ENCODE results near the gene APBB1IP. TPM values are rescaled to one million over a fixed set of nuclear protein-coding genes. Genes with fewer than 3 reads are reported as not detected.

Gene APBB1IP
- total RNA-seq, 1 experiment from 2014 or later: not detected

DNA sequence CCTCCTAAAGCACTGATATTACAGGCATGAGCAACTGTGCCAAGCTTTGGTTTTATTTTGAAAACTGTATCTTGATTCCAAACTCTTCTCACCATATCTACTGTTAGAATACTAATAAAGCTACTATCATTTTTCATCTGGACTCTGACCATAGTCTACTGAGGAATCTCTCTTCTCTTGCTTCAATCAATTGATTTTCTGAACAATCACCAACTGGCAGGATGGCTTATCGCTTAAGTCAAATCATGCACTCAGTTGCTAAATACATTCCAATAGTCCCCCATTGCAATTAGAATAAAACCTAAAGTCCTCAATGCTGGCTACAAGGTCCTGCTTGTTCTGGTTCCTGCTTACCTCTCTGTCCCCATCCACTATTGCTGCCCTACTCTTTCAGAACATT is 2.3 kb upstream of the APBB1IP start:
- H3K79me2 ChIP-seq (ENCODE audit: low read length): no peaks in the 10 kb centered on the region
- H3K27ac ChIP-seq (ENCODE audit: low read length): no peak overlapping the region
- no TSS peak for BruUV-seq (replicated peaks)
- H3K9ac ChIP-seq (ENCODE audit: low read length): no peak overlapping the region
- no peak overlapping the region for H3K4me3 ChIP-seq (ENCODE audit: low read length)
- no peaks in the 10 kb centered on the region for H3K36me3 ChIP-seq (ENCODE audit: low read depth, low read length)
- CTCF ChIA-PET: no interaction called here
- no peak overlapping the region for H2AFZ ChIP-seq (ENCODE audit: low read length)
- H3K27me3 ChIP-seq (ENCODE audit: low read length): peaks cover 27% of the 10 kb centered on the region
- no peak for ATAC-seq
- intact Hi-C loops (cut with micrococcal nuclease): no loop called here
- no peaks in the 10 kb centered on the region for H3F3A ChIP-seq (ENCODE audit: low read length, unreplicated experiment)
- no peaks in the 10 kb centered on the region for H4K20me1 ChIP-seq (ENCODE audit: low read length)
- no peaks in the 10 kb centered on the region for H3K9me2 ChIP-seq (replicated peaks; ENCODE audit: low read length)
- H3K4me1 ChIP-seq (ENCODE audit: insufficient read depth, low read length): no peaks in the 10 kb centered on the region
- TF ChIP-seq, protein P1, sequence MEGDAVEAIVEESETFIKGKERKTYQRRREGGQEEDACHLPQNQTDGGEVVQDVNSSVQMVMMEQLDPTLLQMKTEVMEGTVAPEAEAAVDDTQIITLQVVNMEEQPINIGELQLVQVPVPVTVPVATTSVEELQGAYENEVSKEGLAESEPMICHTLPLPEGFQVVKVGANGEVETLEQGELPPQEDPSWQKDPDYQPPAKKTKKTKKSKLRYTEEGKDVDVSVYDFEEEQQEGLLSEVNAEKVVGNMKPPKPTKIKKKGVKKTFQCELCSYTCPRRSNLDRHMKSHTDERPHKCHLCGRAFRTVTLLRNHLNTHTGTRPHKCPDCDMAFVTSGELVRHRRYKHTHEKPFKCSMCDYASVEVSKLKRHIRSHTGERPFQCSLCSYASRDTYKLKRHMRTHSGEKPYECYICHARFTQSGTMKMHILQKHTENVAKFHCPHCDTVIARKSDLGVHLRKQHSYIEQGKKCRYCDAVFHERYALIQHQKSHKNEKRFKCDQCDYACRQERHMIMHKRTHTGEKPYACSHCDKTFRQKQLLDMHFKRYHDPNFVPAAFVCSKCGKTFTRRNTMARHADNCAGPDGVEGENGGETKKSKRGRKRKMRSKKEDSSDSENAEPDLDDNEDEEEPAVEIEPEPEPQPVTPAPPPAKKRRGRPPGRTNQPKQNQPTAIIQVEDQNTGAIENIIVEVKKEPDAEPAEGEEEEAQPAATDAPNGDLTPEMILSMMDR (conservative IDR thresholded peaks at IDR 0.05; ENCODE audit: low read depth, low read length): no peak
- no peaks in the 10 kb centered on the region for H3K9me3 ChIP-seq (ENCODE audit: low read length)
- POLR2A ChIA-PET (ENCODE audit: unreplicated experiment): no interaction called here
- H3K4me2 ChIP-seq (ENCODE audit: low read length): no peak overlapping the region
- no peak for DNase-seq

DNA sequence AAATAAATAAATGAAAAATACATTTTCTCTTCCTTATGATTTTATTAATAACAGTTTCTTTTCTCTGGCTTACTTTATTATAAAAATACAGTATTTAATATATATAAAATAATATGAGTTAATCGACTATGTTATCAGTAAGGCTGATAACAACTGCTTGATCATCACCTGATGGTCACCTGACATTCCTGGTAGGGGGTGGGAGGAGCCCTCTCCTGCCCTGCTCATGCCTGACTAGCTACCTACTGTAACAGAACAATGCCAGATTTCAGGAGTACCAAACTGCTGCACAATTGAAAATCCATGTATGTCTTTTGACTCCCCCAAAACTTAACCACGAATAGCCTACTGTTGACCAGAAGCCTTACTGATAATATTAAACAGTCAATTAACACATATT is 1.3 kb upstream of the APBB1IP start:
- no peaks in the 10 kb centered on the region for H3K36me3 ChIP-seq (ENCODE audit: low read depth, low read length)
- H2AFZ ChIP-seq (ENCODE audit: low read length): no peak overlapping the region
- H3K79me2 ChIP-seq (ENCODE audit: low read length): no peaks in the 10 kb centered on the region
- no peaks in the 10 kb centered on the region for H3K9me2 ChIP-seq (replicated peaks; ENCODE audit: low read length)
- DNase-seq (no peak), ATAC-seq (no peak)
- H3K27me3 ChIP-seq (ENCODE audit: low read length): peaks cover 27% of the 10 kb centered on the region
- H3K9me3 ChIP-seq (ENCODE audit: low read length): no peaks in the 10 kb centered on the region
- intact Hi-C loops (cut with micrococcal nuclease): no loop called here
- BruUV-seq (replicated peaks): no TSS peak
- H3K4me1 ChIP-seq (ENCODE audit: insufficient read depth, low read length): no peaks in the 10 kb centered on the region
- H4K20me1 ChIP-seq (ENCODE audit: low read length): no peaks in the 10 kb centered on the region
- TF ChIP-seq, protein P1 (conservative IDR thresholded peaks at IDR 0.05; ENCODE audit: low read depth, low read length): no peak
- no peak for TF ChIP-seq EZH2 (IDR thresholded peaks at IDR 0.05; ENCODE audit: low read length, unreplicated experiment)
- TF ChIP-seq EZH2phosphoT487 (IDR thresholded peaks at IDR 0.05; ENCODE audit: borderline replicate concordance, low read length): no peak
- H3K27ac ChIP-seq (ENCODE audit: low read length): no peak overlapping the region
- H3K4me3 ChIP-seq (ENCODE audit: low read length): no peak overlapping the region
- no peak overlapping the region for H3K9ac ChIP-seq (ENCODE audit: low read length)
- no peaks in the 10 kb centered on the region for H3F3A ChIP-seq (ENCODE audit: low read length, unreplicated experiment)
- no peak overlapping the region for H3K4me2 ChIP-seq (ENCODE audit: low read length)
- CTCF ChIA-PET: no interaction called here
- POLR2A ChIA-PET (ENCODE audit: unreplicated experiment): no interaction called here

DNA sequence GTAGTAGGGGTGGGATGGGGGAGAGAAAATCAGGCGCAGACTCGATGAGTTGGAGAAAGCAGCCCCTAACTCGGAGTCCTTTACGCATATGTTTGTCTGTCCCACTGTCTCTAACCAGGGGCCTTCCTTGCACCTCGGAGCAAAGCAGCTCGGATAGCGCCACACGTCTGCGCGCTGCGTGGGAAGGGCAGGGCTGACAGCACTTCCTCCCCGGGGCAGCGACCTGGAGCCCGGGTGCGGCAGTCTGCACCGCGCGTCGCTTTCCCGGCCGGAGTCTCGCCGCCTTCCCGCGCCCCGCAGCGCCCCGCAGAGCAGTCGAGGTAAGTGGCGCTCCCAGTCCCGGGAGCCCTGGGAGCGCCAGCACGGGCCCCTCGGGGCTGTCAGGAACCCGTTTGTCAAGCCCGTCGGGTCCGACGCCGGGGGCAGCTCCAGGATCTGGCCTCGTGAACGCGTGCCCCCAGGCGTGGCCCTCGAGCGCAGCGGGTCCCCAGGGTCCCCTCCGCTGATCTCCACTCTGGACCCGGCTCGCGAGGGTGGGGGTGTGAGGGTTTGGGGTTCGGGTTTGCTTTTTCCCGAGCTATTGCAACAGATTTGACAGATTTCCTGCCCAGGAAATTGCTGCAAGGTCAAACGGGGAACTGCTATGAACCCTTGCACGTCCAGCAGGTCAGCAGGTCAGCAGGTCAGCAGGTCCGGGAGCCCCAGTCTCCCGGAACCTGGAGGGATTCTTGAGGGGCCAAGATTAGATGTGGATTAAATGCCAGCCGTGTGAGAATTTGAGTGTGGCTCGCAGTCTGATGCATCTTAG is 597 bp downstream of the APBB1IP start:
- Histone ChIP-seq H3K9me2 (replicated peaks; ENCODE audit: low read length) (no peaks in the 10 kb centered on the region), H3K9me3 (ENCODE audit: low read length) (no peaks in the 10 kb centered on the region), H3K4me1 (ENCODE audit: insufficient read depth, low read length) (no peaks in the 10 kb centered on the region), H3K36me3 (ENCODE audit: low read depth, low read length) (no peaks in the 10 kb centered on the region), H2AFZ (ENCODE audit: low read length) (no peak overlapping the region), H3F3A (ENCODE audit: low read length, unreplicated experiment) (no peaks in the 10 kb centered on the region), H3K9ac (ENCODE audit: low read length) (no peak overlapping the region), H3K4me2 (ENCODE audit: low read length) (no peak overlapping the region), H4K20me1 (ENCODE audit: low read length) (no peaks in the 10 kb centered on the region), H3K4me3 (ENCODE audit: low read length) (no peak overlapping the region), H3K79me2 (ENCODE audit: low read length) (no peaks in the 10 kb centered on the region), H3K27me3 (ENCODE audit: low read length) (peaks cover 35% of the 10 kb centered on the region), H3K27ac (ENCODE audit: low read length) (no peak overlapping the region)
- intact Hi-C loops (cut with micrococcal nuclease): no loop called here
- TF ChIP-seq EZH2 (IDR thresholded peaks at IDR 0.05; ENCODE audit: low read length, unreplicated experiment) (no peak), EZH2phosphoT487 (IDR thresholded peaks at IDR 0.05; ENCODE audit: borderline replicate concordance, low read length) (no peak)
- TF ChIP-seq, protein P1 (conservative IDR thresholded peaks at IDR 0.05; ENCODE audit: low read depth, low read length): no peak
- CTCF ChIA-PET: no interaction called here
- no TSS peak for BruUV-seq (replicated peaks)
- ATAC-seq (no peak), DNase-seq (no peak)
- POLR2A ChIA-PET (ENCODE audit: unreplicated experiment): no interaction called here

All from PC-3 (cell line).